Astrocyte of the cerebellum (primary cell): ENCODE measurements around the gene SPATS2.

Source experiments
- DNase-seq: peaks from one replicate; pipeline ENCODE4 v3.0.0-alpha.2; 2011; ENCODE audit warnings: low read depth
- H3K4me3 ChIP-seq: 2 replicates; pipeline ENCODE4 v1.5.1; 2011; ENCODE audit warnings: mild to moderate bottlenecking, low read depth, low read length, moderate library complexity
- CTCF ChIP-seq: IDR thresholded peaks from 2 replicates; pipeline ENCODE4 v1.5.1; 2012; ENCODE audit warnings: low read length, low read depth, moderate library complexity, mild to moderate bottlenecking; ENCODE audit errors: missing control alignments
- in situ Hi-C: cut with HindIII; loops from 2 replicates; pipeline ENCODE4 v1.10.0; 2017; ENCODE audit warnings: low sequenced_read_pairs

SPATS2 gene

GRCh38 chr12:49342066-49342913 is 25.0 kb upstream of the SPATS2 start:
- in situ Hi-C loops: no loop called here
- DNase-seq: peak; percentile 49
- H3K4me3 ChIP-seq: peak overlapping the region; percentile 31
- TF ChIP-seq CTCF: peak; percentile 78

GRCh38 chr12:49342914-49343731 is 24.1 kb upstream of the SPATS2 start:
- no peak for TF ChIP-seq CTCF
- no peak for DNase-seq
- in situ Hi-C loops: no loop called here
- peak overlapping the region; percentile 31 for H3K4me3 ChIP-seq

- no peak overlapping the region for H3K4me3 ChIP-seq
- in situ Hi-C loops: no loop called here
- no peak for TF ChIP-seq CTCF
- no peak for DNase-seq
Observed at GRCh38 chr12:49344486-49345050, 22.7 kb upstream of the SPATS2 start.

GRCh38 chr12:49345051-49345824 is 22.0 kb upstream of the SPATS2 start:
- no peak for TF ChIP-seq CTCF

GRCh38 chr12:49345825-49346658 is 21.2 kb upstream of the SPATS2 start:
- no peak for DNase-seq
- in situ Hi-C loops: no loop called here
- TF ChIP-seq CTCF: no peak
- H3K4me3 ChIP-seq: peak overlapping the region; percentile 29

More at GRCh38 chr12:49345051-49345824, 22.0 kb upstream of the SPATS2 start:
- H3K4me3 ChIP-seq: peak overlapping the region; percentile 29
- in situ Hi-C loops: no loop called here
- no peak for DNase-seq
